Parathyroid adenoma (tissue), 2 donors: ENCODE data around the gene CC2D1B.

Source experiments
- H2AFZ ChIP-seq: fragments of 300-600 bp; sonication (generic); one replicate; pipeline ENCODE4 v1.7.0; 2017; ENCODE audit warnings: antibody characterized with exemption, mild to moderate bottlenecking
- H3K27ac ChIP-seq: fragments of 300-600 bp; sonication (generic); one replicate; pipeline ENCODE4 v1.7.0; 2017
- H3K27me3 ChIP-seq: fragments of 300-600 bp; sonication (generic); one replicate; pipeline ENCODE4 v1.7.0; 2017; ENCODE audit warnings: low read length; ENCODE audit not compliant: control insufficient read depth, insufficient read depth
- H3K36me3 ChIP-seq: fragments of 300-600 bp; sonication (generic); one replicate; pipeline ENCODE4 v1.7.0; 2017; ENCODE audit warnings: low read length; ENCODE audit not compliant: control insufficient read depth, insufficient read depth
- H3K4me1 ChIP-seq: fragments of 300-600 bp; sonication (generic); one replicate; pipeline ENCODE4 v1.7.0; 2017; ENCODE audit warnings: control low read depth
- H3K4me2 ChIP-seq: fragments of 300-600 bp; sonication (generic); one replicate; pipeline ENCODE4 v1.7.0; 2017; ENCODE audit warnings: low read length
- H3K4me3 ChIP-seq: fragments of 300-600 bp; sonication (generic); one replicate; pipeline ENCODE4 v1.7.0; 2017; ENCODE audit warnings: low read depth, low read length
- H3K79me2 ChIP-seq: fragments of 300-600 bp; sonication (generic); one replicate; pipeline ENCODE4 v1.7.0; 2017; ENCODE audit warnings: control low read depth
- H3K9ac ChIP-seq: fragments of 300-600 bp; sonication (generic); one replicate; pipeline ENCODE4 v1.7.0; 2017; ENCODE audit warnings: mild to moderate bottlenecking
- H3K9me3 ChIP-seq: fragments of 300-600 bp; sonication (generic); one replicate; pipeline ENCODE4 v1.7.0; 2017; ENCODE audit warnings: low read length; ENCODE audit not compliant: control insufficient read depth
- TF ChIP-seq, protein P1 (sequence below): fragments of 300-600 bp; sonication (generic); IDR thresholded peaks from one replicate; pipeline ENCODE4 v1.7.0; 2017; ENCODE audit warnings: antibody characterized with exemption, mild to moderate bottlenecking
- donor health status: primary hyperparathyroidism.

The CC2D1B gene

DNA sequence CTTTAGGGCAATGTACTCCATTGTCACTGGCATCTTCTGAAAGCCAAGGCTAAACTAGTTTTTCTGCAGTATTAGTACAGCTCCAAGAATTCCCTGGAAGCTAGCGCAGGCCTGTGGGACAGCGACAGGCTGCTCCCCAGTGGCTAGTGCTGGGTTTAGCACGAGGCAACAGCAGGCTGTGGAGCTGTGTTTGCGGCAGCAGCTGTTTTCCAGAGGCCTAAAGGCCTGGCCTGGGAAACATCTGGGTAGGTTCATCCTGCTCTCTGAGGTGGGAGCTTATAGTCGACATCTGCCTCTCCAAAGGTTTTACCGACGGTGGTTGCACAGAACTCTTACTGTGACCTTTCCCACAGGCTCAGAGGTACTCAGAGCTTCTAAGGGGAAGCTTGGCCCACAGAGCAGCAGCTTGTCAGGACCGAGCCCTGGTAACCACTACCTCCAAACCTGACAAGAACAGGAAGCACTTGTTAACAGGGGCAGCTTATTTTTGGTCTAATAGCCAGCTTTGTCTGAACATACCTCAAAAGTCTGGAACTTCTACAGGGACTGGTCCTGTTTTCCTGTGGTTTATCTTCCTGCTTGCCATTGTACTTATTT is 17.2 kb downstream of the CC2D1B start:
- Histone ChIP-seq H3K27ac (no peak overlapping the region), H3K79me2 (no peaks in the 10 kb centered on the region), H3K9ac (no peak overlapping the region), H3K9me3 (no peaks in the 10 kb centered on the region), H2AFZ (no peak overlapping the region), H3K4me3 (no peak overlapping the region), H3K36me3 (no peaks in the 10 kb centered on the region), H3K4me2 (no peak overlapping the region), H3K27me3 (no peaks in the 10 kb centered on the region), H3K4me1 (no peaks in the 10 kb centered on the region)
- TF ChIP-seq, protein P1, sequence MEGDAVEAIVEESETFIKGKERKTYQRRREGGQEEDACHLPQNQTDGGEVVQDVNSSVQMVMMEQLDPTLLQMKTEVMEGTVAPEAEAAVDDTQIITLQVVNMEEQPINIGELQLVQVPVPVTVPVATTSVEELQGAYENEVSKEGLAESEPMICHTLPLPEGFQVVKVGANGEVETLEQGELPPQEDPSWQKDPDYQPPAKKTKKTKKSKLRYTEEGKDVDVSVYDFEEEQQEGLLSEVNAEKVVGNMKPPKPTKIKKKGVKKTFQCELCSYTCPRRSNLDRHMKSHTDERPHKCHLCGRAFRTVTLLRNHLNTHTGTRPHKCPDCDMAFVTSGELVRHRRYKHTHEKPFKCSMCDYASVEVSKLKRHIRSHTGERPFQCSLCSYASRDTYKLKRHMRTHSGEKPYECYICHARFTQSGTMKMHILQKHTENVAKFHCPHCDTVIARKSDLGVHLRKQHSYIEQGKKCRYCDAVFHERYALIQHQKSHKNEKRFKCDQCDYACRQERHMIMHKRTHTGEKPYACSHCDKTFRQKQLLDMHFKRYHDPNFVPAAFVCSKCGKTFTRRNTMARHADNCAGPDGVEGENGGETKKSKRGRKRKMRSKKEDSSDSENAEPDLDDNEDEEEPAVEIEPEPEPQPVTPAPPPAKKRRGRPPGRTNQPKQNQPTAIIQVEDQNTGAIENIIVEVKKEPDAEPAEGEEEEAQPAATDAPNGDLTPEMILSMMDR: no peak

DNA sequence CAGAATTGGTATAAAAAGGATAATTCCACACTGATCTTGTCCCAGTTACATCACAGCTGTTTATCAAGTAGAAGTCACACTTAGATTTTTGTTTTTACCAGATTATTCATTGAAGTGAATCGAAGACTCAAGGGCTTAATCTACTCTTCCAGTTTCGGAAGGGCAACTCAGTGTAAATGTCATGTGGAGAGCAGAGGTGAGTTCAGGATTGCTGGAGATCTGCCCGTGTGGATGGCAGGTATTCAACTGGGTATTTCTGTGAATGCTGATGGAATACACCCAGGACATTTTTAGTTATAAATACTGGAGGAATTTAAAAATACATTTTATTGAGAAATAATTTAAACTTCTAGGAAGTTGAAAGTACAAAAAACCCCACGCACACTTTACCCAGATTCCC is 19.4 kb downstream of the CC2D1B start:
- no peak overlapping the region for H3K4me3 ChIP-seq
- no peak overlapping the region for H2AFZ ChIP-seq
- no peak overlapping the region for H3K4me2 ChIP-seq
- H3K36me3 ChIP-seq: no peaks in the 10 kb centered on the region
- H3K27ac ChIP-seq: no peak overlapping the region
- TF ChIP-seq, protein P1: no peak
- H3K9ac ChIP-seq: no peak overlapping the region
- H3K27me3 ChIP-seq: no peaks in the 10 kb centered on the region
- H3K79me2 ChIP-seq: no peaks in the 10 kb centered on the region
- no peaks in the 10 kb centered on the region for H3K4me1 ChIP-seq
- H3K9me3 ChIP-seq: no peaks in the 10 kb centered on the region

DNA sequence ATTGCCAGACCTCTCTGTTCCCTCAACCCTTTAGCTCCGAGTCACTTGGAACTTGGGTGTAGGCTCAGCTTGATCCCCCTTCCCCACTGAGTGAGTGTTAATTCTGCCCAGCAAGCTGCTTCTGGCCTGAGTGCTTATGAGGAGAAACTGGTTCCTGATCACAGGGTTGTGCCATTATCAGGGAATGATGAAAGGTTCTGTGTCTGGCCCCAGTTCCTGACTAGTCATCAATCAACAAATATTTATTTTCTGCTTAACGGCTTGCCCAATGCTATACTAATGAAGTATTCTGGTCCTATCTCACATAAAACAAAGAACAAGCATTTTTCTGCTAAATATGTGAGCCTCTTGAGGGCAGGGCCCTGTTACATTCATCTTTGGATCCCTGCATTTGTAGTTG is 20.8 kb downstream of the CC2D1B start:
- Histone ChIP-seq H3K27me3 (no peaks in the 10 kb centered on the region), H3K27ac (no peak overlapping the region), H3K9me3 (no peaks in the 10 kb centered on the region), H3K4me3 (no peak overlapping the region), H3K4me2 (no peak overlapping the region), H3K9ac (no peak overlapping the region), H2AFZ (no peak overlapping the region), H3K4me1 (no peaks in the 10 kb centered on the region), H3K79me2 (no peaks in the 10 kb centered on the region), H3K36me3 (no peaks in the 10 kb centered on the region)
- TF ChIP-seq, protein P1: no peak

DNA sequence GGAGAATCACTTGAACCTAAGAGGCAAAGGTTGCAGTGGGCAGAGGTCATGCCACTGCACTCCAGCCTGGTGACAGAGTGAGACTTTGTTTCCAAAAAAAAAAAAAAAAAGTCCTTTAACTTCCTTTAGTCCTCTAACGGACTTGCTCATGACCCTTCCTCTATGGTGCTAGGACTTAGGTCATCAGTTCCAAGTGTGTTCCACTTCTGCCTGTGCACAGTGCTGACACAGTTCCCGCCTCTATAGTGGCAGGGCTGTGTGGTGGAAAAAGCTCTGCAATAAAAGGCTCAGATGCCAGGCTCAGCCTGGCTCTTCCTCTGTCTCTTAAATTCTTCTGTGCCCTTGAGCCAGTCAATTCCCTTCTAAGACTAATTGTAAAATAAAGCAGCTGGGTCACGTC is 22.0 kb downstream of the CC2D1B start:
- no peak overlapping the region for H2AFZ ChIP-seq
- no peaks in the 10 kb centered on the region for H3K27me3 ChIP-seq
- TF ChIP-seq, protein P1: no peak
- H3K4me3 ChIP-seq: no peak overlapping the region
- H3K4me1 ChIP-seq: no peaks in the 10 kb centered on the region
- H3K27ac ChIP-seq: no peak overlapping the region
- H3K9ac ChIP-seq: no peak overlapping the region
- no peaks in the 10 kb centered on the region for H3K79me2 ChIP-seq
- H3K9me3 ChIP-seq: no peaks in the 10 kb centered on the region
- H3K36me3 ChIP-seq: no peaks in the 10 kb centered on the region
- no peak overlapping the region for H3K4me2 ChIP-seq

DNA sequence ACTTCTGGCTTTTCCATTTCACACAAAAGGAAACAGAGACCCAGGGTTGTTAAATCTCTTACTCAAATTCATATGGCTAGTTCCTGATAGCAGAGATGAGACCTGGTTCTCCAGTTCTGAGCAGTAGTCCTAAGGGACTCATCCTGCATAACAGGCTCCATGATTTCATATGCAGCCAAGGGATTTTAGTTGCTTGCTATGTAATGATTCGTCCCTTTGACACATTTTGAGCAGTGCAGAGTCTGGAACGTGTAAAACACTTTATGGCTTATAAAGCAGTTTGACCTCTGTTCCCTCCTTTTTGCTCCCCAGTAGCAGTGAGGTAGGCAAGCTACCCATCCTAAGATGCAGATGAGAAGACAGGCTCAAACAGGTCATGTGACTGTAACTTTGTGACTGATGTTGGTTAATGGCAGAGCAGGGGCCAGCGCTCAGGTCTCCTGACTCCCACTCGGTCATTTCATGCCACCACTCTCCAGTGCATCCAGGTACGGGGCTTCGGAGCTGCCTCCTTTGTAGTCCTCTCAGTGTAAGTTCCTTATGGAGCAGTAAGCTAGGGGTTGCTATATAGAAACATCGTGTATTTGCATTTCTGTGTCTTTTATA is 24.2 kb downstream of the CC2D1B start:
- H3K27me3 ChIP-seq: no peaks in the 10 kb centered on the region
- H3K9ac ChIP-seq: no peak overlapping the region
- TF ChIP-seq, protein P1: no peak
- no peak overlapping the region for H2AFZ ChIP-seq
- no peak overlapping the region for H3K27ac ChIP-seq
- no peaks in the 10 kb centered on the region for H3K36me3 ChIP-seq
- no peaks in the 10 kb centered on the region for H3K79me2 ChIP-seq
- no peaks in the 10 kb centered on the region for H3K9me3 ChIP-seq
- no peak overlapping the region for H3K4me2 ChIP-seq
- H3K4me1 ChIP-seq: no peaks in the 10 kb centered on the region
- H3K4me3 ChIP-seq: no peak overlapping the region
